ENCODE results near the gene AHR. TPM values are rescaled to one million over a fixed set of nuclear protein-coding genes. Genes with fewer than 3 reads are reported as not detected.

Gene AHR
- total and polyA plus RNA-seq, 2 donors (not counting 3 experiments of a cell fraction or from before 2014, with no cell fraction given) = 4.8 to 31.8 TPM

DNA sequence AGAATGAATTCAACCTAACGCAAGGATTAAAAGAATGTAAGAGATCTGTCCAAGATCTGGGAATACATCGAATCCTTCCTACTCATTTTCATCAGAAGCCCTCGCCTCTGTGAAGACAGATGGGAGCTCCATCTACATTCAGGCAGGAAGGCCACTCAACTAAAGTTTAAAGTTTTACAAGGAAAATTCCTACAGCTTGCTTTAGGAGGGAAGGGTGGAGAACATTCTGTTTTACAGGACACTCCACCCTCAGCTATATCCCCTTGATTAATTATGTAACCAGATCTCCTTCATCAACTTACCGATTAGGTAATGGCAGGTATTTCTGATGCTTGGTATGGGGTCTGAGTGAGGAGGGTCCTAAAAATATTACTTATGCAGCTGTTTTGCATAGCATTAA is 5.6 kb upstream of the AHR start:
- H3K9ac ChIP-seq (replicated peaks; ENCODE audit: extremely low read depth, insufficient read depth, low read length) = no peak overlapping the region
- no peaks in the 10 kb centered on the region for H3K9me1 ChIP-seq (replicated peaks; ENCODE audit: control insufficient read depth, extremely low read depth, insufficient read depth, low read length)
- no peak overlapping the region for H3K27ac ChIP-seq (ENCODE audit: insufficient read depth, low read depth, low read length)
- H3K9me3 ChIP-seq (replicated peaks; ENCODE audit: control insufficient read depth, insufficient read depth, low read length) = no peaks in the 10 kb centered on the region
- CTCF ChIA-PET = interaction anchor here (0.7 to 1.7 kb wide), 2 partner anchors 8 to 230 kb away, joined by 3 to 8 read pairs; no protein-coding TSS in a partner anchor
- H3K79me2 ChIP-seq (ENCODE audit: control insufficient read depth, insufficient read depth, low read length) = no peaks in the 10 kb centered on the region
- H3K4me2 ChIP-seq (ENCODE audit: insufficient read depth, low read length) = no peak overlapping the region
- no peak for DNase-seq (ENCODE audit: low read depth, low spot score)
- H3K4me1 ChIP-seq (ENCODE audit: control insufficient read depth, extremely low read depth, insufficient read depth, low read length) = peaks cover 2% of the 10 kb centered on the region
- no TSS peak for BruUV-seq (replicated peaks)
- no peak overlapping the region for H3K4me3 ChIP-seq (replicated peaks in 1 of 3; ENCODE audit: insufficient read depth in 1 of 3, low read depth in 1 of 3, low read length in 3 of 3)
- no peak for FAIRE-seq
- POLR2A ChIA-PET = no interaction called here
- TF ChIP-seq EZH2 (IDR thresholded peaks at IDR 0.05; ENCODE audit: borderline replicate concordance, low read depth, low read length, severe bottlenecking) = no peak
- TF ChIP-seq, protein P1, sequence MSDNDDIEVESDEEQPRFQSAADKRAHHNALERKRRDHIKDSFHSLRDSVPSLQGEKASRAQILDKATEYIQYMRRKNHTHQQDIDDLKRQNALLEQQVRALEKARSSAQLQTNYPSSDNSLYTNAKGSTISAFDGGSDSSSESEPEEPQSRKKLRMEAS (IDR thresholded peaks at IDR 0.05; ENCODE audit: insufficient read depth, insufficient read length) = no peak
- intact Hi-C loops (cut with micrococcal nuclease) (loop anchor here (10.0 kb wide), 1 partner anchor 1178 kb away; no protein-coding TSS in a partner anchor), dilution Hi-C loops (cut with MboI; ENCODE audit: extremely low pct_ligation_motif_present, low sequenced_read_pairs) (no loop called here)
- H3K36me3 ChIP-seq (ENCODE audit: control insufficient read depth in 2 of 2, extremely low read depth in 1 of 2, insufficient read depth in 2 of 2, low read length in 2 of 2) = no peaks in the 10 kb centered on the region
- H4K20me1 ChIP-seq (replicated peaks; ENCODE audit: control insufficient read depth, extremely low read depth, insufficient read depth, low read length) = no peaks in the 10 kb centered on the region
- no peak overlapping the region for H2AFZ ChIP-seq (ENCODE audit: low read depth, low read length)
- no peaks in the 10 kb centered on the region for H3K27me3 ChIP-seq (ENCODE audit: control insufficient read depth in 2 of 2, insufficient read depth in 2 of 2, low read length in 2 of 2)

DNA sequence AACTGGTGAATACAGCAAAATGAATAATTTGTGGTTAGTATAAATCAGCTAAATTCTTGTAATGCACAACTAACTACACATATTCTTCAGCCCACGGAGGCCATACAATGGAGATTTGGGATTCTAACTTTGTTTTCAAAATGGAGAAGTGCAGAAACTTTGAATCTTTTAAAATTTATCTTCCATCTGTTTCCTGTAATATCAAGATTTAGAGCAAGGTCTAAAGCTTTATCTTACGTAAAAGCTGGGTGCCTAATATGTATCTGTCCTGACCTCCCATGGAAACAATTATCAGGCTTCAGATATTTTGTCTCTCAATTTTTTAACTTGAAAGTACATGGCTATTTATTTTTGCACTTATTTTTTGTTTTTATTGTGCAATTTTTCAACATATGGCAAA is 5.0 kb upstream of the AHR start:
- FAIRE-seq (no peak), DNase-seq (ENCODE audit: low read depth, low spot score) (no peak)
- H3K4me2 ChIP-seq (ENCODE audit: insufficient read depth, low read length) = no peak overlapping the region
- dilution Hi-C loops (cut with MboI; ENCODE audit: extremely low pct_ligation_motif_present, low sequenced_read_pairs) = no loop called here
- H3K4me1 ChIP-seq (ENCODE audit: control insufficient read depth, extremely low read depth, insufficient read depth, low read length) = peaks cover 6% of the 10 kb centered on the region
- no peak overlapping the region for H3K27ac ChIP-seq (ENCODE audit: insufficient read depth, low read depth, low read length)
- ChIA-PET POLR2A (no interaction called here), CTCF (interaction anchor here (1.0 to 2.3 kb wide), 3 partner anchors 8 to 349 kb away, joined by 3 to 8 read pairs (median 6); no protein-coding TSS in a partner anchor)
- intact Hi-C loops (cut with micrococcal nuclease) = loop anchor here (10.0 kb wide), 1 partner anchor 1179 kb away; no protein-coding TSS in a partner anchor
- no peaks in the 10 kb centered on the region for H3K79me2 ChIP-seq (ENCODE audit: control insufficient read depth, insufficient read depth, low read length)
- no peaks in the 10 kb centered on the region for H4K20me1 ChIP-seq (replicated peaks; ENCODE audit: control insufficient read depth, extremely low read depth, insufficient read depth, low read length)
- H3K9me1 ChIP-seq (replicated peaks; ENCODE audit: control insufficient read depth, extremely low read depth, insufficient read depth, low read length) = no peaks in the 10 kb centered on the region
- no TSS peak for BruUV-seq (replicated peaks)
- H3K4me3 ChIP-seq (replicated peaks in 1 of 3; ENCODE audit: insufficient read depth in 1 of 3, low read depth in 1 of 3, low read length in 3 of 3) = no peak overlapping the region
- no peaks in the 10 kb centered on the region for H3K36me3 ChIP-seq (ENCODE audit: control insufficient read depth in 2 of 2, extremely low read depth in 1 of 2, insufficient read depth in 2 of 2, low read length in 2 of 2)
- no peak overlapping the region for H3K9ac ChIP-seq (replicated peaks; ENCODE audit: extremely low read depth, insufficient read depth, low read length)
- H3K9me3 ChIP-seq (replicated peaks; ENCODE audit: control insufficient read depth, insufficient read depth, low read length) = no peaks in the 10 kb centered on the region
- H3K27me3 ChIP-seq (ENCODE audit: control insufficient read depth in 2 of 2, insufficient read depth in 2 of 2, low read length in 2 of 2) = no peaks in the 10 kb centered on the region
- TF ChIP-seq, protein P1 (IDR thresholded peaks at IDR 0.05; ENCODE audit: insufficient read depth, insufficient read length) = no peak
- TF ChIP-seq FOS (IDR thresholded peaks at IDR 0.05; ENCODE audit: borderline replicate concordance, insufficient read depth, low read length) = no peak
- H2AFZ ChIP-seq (ENCODE audit: low read depth, low read length) = no peak overlapping the region

All from endothelial cell of umbilical vein (primary cell).